GM23248 (cell line): ENCODE measurements around the gene ZNF101. TPM values are rescaled to one million over a fixed set of nuclear protein-coding genes. Genes with fewer than 3 reads are reported as not detected.

Experiments used
- DNase-seq: peaks from one replicate; pipeline ENCODE4 v3.0.0-alpha.2; 2015
- H2AFZ ChIP-seq: fragments of 200-600 bp; sonication (generic); 2 replicates; pipeline ENCODE4 v1.6.1; 2016; ENCODE audit warnings: antibody characterized with exemption
- H3F3A ChIP-seq: fragments of 200-600 bp; sonication (generic); 2 replicates; pipeline ENCODE4 v1.6.1; 2016; ENCODE audit warnings: mild to moderate bottlenecking, antibody characterized with exemption, mixed run types; ENCODE audit not compliant: insufficient read depth
- H3K27ac ChIP-seq: fragments of 200-600 bp; sonication (generic); 2 replicates; pipeline ENCODE4 v1.5.1; 2016; ENCODE audit warnings: mild to moderate bottlenecking
- H3K27me3 ChIP-seq: fragments of 200-600 bp; sonication (generic); replicated peaks from 2 replicates; pipeline ENCODE4 v1.6.1; 2016; ENCODE audit warnings: mild to moderate bottlenecking; ENCODE audit not compliant: insufficient read depth
- H3K36me3 ChIP-seq: fragments of 200-600 bp; sonication (generic); 2 replicates; pipeline ENCODE4 v1.6.1; 2016; ENCODE audit warnings: low read depth, mild to moderate bottlenecking
- H3K4me1 ChIP-seq: fragments of 200-600 bp; sonication (generic); 2 replicates; pipeline ENCODE4 v1.6.1; 2016; ENCODE audit warnings: mild to moderate bottlenecking; ENCODE audit not compliant: insufficient read depth
- H3K4me2 ChIP-seq: fragments of 200-600 bp; sonication (generic); one replicate; pipeline ENCODE4 v1.6.1; 2016; ENCODE audit warnings: mild to moderate bottlenecking; ENCODE audit not compliant: unreplicated experiment
- H3K4me3 ChIP-seq: fragments of 200-600 bp; sonication (generic); 2 replicates; pipeline ENCODE4 v1.5.1; 2016; ENCODE audit warnings: mild to moderate bottlenecking
- H3K79me2 ChIP-seq: fragments of 200-600 bp; sonication (generic); 2 replicates; pipeline ENCODE4 v1.6.1; 2016; ENCODE audit warnings: mild to moderate bottlenecking; ENCODE audit not compliant: insufficient read depth
- H3K9ac ChIP-seq: fragments of 200-600 bp; sonication (generic); 2 replicates; pipeline ENCODE4 v1.6.1; 2016; ENCODE audit warnings: mild to moderate bottlenecking
- H3K9me2 ChIP-seq: fragments of 200-600 bp; sonication (generic); 2 replicates; pipeline ENCODE4 v1.6.1; 2016; ENCODE audit warnings: mixed run types, mild to moderate bottlenecking, moderate library complexity; ENCODE audit not compliant: insufficient read depth
- H3K9me3 ChIP-seq: fragments of 200-600 bp; sonication (generic); one replicate; pipeline ENCODE4 v1.6.1; 2017; ENCODE audit warnings: low read depth
- H4K20me1 ChIP-seq: fragments of 200-600 bp; sonication (generic); 2 replicates; pipeline ENCODE4 v1.6.0; 2016; ENCODE audit not compliant: insufficient read depth
- EZH2 ChIP-seq: fragments of 200-600 bp; sonication (generic); IDR thresholded peaks from 2 replicates; pipeline ENCODE4 v1.6.1; 2018; ENCODE audit warnings: antibody characterized with exemption, mild to moderate bottlenecking; ENCODE audit not compliant: insufficient read depth, poor library complexity, severe bottlenecking
- EZH2phosphoT487 ChIP-seq: fragments of 200-600 bp; sonication (generic); IDR thresholded peaks from 2 replicates; pipeline ENCODE4 v1.6.1; 2018; ENCODE audit warnings: antibody characterized with exemption, moderate library complexity, mild to moderate bottlenecking, low read depth; ENCODE audit not compliant: insufficient read depth
- WGBS, 2 experiments: methylation state at CpG; one replicate each; pipeline ENCODE4 v1.1.6; 2015 to 2017; ENCODE audit warnings: low lambda C conversion rate in 2 of 2, low coverage in 1 of 2; ENCODE audit errors: missing lambda C conversion rate in 2 of 2; 5-methylcytosine and 5-hydroxymethylcytosine counted together
- in situ Hi-C: fragments of 300-500 bp; cut with MboI; formaldehyde crosslinking; loops from 2 replicates; pipeline ENCODE4 v1.15.0; 2020
- polyA plus RNA-seq: library from polyadenylated mRNA; unstranded; fragments of >200 nt; fragmentation: Nextera tagmentation; extraction: Ambion mirVana; gene quantifications from 2 replicates; pipeline ENCODE4 v1.2.1, GENCODE V29; 2016
- total RNA-seq: library from RNA; depleted of rRNA; stranded (reverse); fragments of >200 nt; shearing (Covaris generic); gene quantifications from 2 replicates; pipeline ENCODE4 v1.2.3, GENCODE V29; 2014

Gene ZNF101
- total and polyA plus RNA-seq, 2 experiments from 2014 or later: 3.7 TPM

DNA sequence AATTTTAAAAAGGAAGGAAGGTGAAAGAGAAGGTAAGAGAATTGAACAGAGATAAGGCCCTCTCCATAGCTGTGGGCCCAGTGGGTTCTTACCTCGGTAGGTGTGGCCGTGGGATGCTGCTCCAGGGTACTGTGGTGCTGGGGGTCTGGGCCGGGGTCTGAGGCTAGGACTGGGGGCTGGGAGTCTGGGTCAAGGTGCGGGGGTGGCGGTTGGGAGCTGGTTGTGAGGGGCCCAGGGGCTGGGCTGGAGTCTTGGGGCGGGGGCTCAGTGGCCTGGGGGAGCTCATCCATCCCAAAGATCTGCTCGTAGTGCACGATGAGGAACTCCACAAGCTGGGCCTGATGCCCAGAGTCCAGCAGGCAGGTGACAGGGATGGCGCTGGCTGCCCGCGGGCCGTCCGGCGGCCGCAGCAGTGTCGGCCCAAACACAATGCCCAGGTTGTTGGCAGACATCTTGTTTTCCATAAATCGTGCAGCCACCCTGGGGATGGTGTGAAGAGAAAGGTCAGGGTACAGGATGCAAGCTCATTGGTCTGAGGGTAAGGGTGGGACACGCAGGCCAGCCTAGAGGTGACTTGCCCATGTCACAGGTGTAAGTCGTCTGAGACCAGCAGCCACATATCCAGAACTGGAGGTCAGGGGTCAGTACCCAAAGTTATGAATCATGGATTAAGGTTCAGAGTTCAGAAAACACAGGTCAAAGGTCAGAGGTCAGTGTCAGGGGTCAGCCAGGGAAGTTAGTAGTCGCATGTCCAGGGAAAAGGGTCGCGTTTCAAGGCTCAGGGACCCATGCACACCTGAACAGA, 34.7 kb upstream of the ZNF101 start:
- TF ChIP-seq EZH2: no peak
- TF ChIP-seq EZH2phosphoT487: no peak
- Histone ChIP-seq H3F3A (no peaks in the 10 kb centered on the region), H3K4me1 (no peaks in the 10 kb centered on the region), H3K27ac (no peak overlapping the region), H3K9me2 (no peaks in the 10 kb centered on the region), H4K20me1 (no peaks in the 10 kb centered on the region), H3K27me3 (no peaks in the 10 kb centered on the region), H3K4me2 (no peak overlapping the region), H3K36me3 (peaks cover 5% of the 10 kb centered on the region; the same call in 1 of the 2 replicates), H3K9ac (no peak overlapping the region), H3K9me3 (no peaks in the 10 kb centered on the region), H3K4me3 (no peak overlapping the region), H2AFZ (no peak overlapping the region), H3K79me2 (no peaks in the 10 kb centered on the region)
- WGBS, 2 experiments: 93% methylated on average over 18 to 22 of the region's 22 CpGs
- DNase-seq: no peak
- in situ Hi-C loops: no loop called here

DNA sequence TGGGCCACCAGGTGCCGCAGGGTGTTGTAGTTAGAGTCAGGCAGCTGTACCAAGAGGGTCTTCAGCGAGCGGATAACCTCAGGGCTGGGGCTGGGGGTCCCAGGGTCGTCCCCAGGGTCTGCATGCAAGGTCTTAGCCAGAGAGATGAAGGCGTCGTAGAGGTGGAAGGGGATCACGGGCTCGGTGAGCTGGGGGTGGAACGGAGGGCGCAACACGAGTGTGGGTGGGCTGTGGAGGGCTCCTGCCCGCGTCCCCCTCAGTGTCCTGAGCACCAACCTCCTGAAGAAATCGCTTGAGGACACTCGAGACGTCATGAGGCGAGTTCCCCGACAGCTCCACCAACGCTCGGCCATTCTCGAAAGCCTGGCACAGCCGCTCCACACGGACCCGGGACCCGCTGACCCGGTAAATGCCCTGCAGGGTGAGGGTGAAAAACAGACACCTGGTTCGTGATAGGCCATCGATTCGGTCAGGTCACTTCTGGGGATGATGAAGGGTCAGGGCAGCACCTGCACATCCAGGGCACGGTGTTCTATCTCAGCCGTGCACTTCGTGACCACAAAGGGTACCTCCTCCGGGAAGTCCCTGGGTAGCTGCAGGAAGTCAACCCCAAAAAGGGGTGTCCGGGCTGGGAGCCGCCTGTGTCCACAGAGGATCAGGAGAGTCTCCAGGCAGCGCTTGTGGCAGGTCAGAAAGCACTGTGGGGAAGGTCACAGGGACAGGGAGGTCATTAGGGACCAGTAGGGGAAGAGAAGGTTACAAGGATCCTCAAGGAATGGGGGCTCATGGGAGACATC, 33.9 kb upstream of the ZNF101 start:
- Histone ChIP-seq H3K27me3 (no peaks in the 10 kb centered on the region), H2AFZ (no peak overlapping the region), H3K9me2 (no peaks in the 10 kb centered on the region), H3K27ac (no peak overlapping the region), H4K20me1 (no peaks in the 10 kb centered on the region), H3K9me3 (no peaks in the 10 kb centered on the region), H3K9ac (no peak overlapping the region), H3K79me2 (no peaks in the 10 kb centered on the region), H3K4me1 (no peaks in the 10 kb centered on the region), H3F3A (no peaks in the 10 kb centered on the region), H3K4me3 (no peak overlapping the region), H3K36me3 (peaks cover 5% of the 10 kb centered on the region; the same call in 1 of the 2 replicates), H3K4me2 (no peak overlapping the region)
- in situ Hi-C loops: no loop called here
- no peak for DNase-seq
- TF ChIP-seq EZH2 (no peak), EZH2phosphoT487 (no peak)
- 97 to 98% methylated on average over 31 to 36 of the region's 36 CpGs for WGBS, 2 experiments

DNA sequence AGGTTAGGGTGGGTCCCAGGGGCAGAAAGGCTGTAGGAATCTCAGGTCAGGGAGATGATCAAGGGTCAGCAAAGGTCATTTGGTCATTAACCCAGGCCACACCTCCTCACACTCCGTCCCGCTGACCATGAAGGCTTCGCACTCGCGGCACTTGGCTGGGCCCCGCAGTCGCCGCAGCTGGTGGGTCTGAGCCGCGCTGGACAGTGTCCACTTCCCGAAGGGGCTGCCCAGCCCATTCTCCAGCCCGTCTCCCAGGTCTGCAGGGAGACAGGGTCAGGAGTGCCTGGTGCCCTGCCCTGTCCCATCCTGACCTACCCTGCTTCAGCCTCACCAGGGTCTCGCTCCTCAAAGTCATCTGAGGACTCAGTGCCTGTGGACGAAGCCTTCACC, 33.3 kb upstream of the ZNF101 start:
- H3K9ac ChIP-seq: no peak overlapping the region
- H3K27me3 ChIP-seq: no peaks in the 10 kb centered on the region
- peaks cover 5% of the 10 kb centered on the region; the same call in 1 of the 2 replicates for H3K36me3 ChIP-seq
- DNase-seq: no peak
- no peak overlapping the region for H3K27ac ChIP-seq
- no peaks in the 10 kb centered on the region for H3F3A ChIP-seq
- in situ Hi-C loops: no loop called here
- H3K9me3 ChIP-seq: no peaks in the 10 kb centered on the region
- H3K9me2 ChIP-seq: no peaks in the 10 kb centered on the region
- 94 to 97% methylated on average over 14 of the region's 14 CpGs for WGBS, 2 experiments
- H3K4me1 ChIP-seq: no peaks in the 10 kb centered on the region
- H3K4me2 ChIP-seq: no peak overlapping the region
- H3K4me3 ChIP-seq: no peak overlapping the region
- no peak overlapping the region for H2AFZ ChIP-seq
- H4K20me1 ChIP-seq: no peaks in the 10 kb centered on the region
- no peaks in the 10 kb centered on the region for H3K79me2 ChIP-seq
- TF ChIP-seq EZH2 (no peak), EZH2phosphoT487 (no peak)

DNA sequence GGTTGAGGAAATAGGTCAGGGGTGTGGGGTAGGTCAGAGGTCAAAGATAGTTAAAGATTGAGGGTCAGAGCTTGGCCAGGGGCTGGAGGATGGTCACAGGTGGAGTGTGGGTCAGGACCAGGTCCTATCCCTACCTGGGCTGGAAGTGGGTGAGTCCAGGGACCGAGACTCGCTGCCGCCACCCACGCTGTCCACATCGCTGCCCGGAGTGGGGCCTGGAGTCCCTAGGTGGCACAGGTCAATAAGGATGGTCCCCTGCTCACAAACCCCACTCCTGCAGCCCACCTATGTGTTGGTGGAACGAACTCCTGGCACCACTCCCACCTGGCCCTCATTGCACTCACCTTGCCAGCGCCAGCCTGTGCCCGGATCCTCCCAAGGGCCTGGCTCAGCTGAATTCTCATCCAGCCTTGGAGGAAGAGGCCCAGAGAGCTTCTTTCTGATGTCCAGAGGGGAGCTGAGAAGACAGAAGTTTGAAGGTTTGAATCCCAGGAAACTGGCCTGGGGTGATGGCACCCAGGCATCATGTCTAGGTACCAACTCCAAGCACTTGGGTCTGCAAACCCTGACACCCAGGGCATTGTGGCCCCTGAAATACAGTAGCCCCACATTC, 32.0 kb upstream of the ZNF101 start:
- WGBS, 2 experiments: 97% methylated on average over 9 of the region's 9 CpGs
- in situ Hi-C loops: no loop called here

More for the DNA sequence above, 32.0 kb upstream of the ZNF101 start:
- Histone ChIP-seq H3F3A (no peaks in the 10 kb centered on the region), H3K27me3 (no peaks in the 10 kb centered on the region), H3K36me3 (peaks cover 5% of the 10 kb centered on the region; the same call in 1 of the 2 replicates), H3K4me3 (no peak overlapping the region), H3K9me2 (no peaks in the 10 kb centered on the region), H3K9ac (no peak overlapping the region), H3K4me2 (no peak overlapping the region), H3K79me2 (no peaks in the 10 kb centered on the region), H4K20me1 (no peaks in the 10 kb centered on the region), H2AFZ (no peak overlapping the region), H3K27ac (no peak overlapping the region), H3K4me1 (no peaks in the 10 kb centered on the region), H3K9me3 (no peaks in the 10 kb centered on the region)
- no peak for DNase-seq
- TF ChIP-seq EZH2 (no peak), EZH2phosphoT487 (no peak)
